SK-N-MC (cell line): ENCODE data around the gene DEPDC1B.
"Not testable (repeated sequence)": the region's sequence is repeated elsewhere in the genome, so short reads cannot be mapped to it uniquely, and the experiment has no call there.

Experiments used
- DNase-seq: peaks from one replicate; pipeline ENCODE4 v3.0.0-alpha.2; 2011; ENCODE audit warnings: low read depth, low spot score
- H3K27ac ChIP-seq: fragments of 200-600 bp; sonication (generic); 2 replicates; pipeline ENCODE4 v1.5.1; 2016; ENCODE audit warnings: mixed run types
- H3K36me3 ChIP-seq: fragments of 200-600 bp; sonication (generic); 2 replicates; pipeline ENCODE4 v1.6.1; 2017; ENCODE audit warnings: antibody characterized with exemption, low read length, mixed read lengths; ENCODE audit not compliant: insufficient read depth
- H3K4me3 ChIP-seq: fragments of 200-600 bp; sonication (generic); 2 replicates; pipeline ENCODE4 v1.5.1; 2016
- H3K9ac ChIP-seq: fragments of 200-600 bp; sonication (generic); 2 replicates; pipeline ENCODE4 v1.8.0; 2017; ENCODE audit warnings: mixed run types, mixed read lengths; ENCODE audit not compliant: insufficient read length
- H3K9me3 ChIP-seq: fragments of 200-600 bp; sonication (generic); 2 replicates; pipeline ENCODE4 v1.6.1; 2017; ENCODE audit warnings: low read depth, mild to moderate bottlenecking, antibody characterized with exemption, low read length, moderate library complexity, mixed read lengths
- EZH2 ChIP-seq: fragments of 200-600 bp; sonication (generic); IDR thresholded peaks from one replicate; pipeline ENCODE4 v1.6.1; 2017; ENCODE audit warnings: antibody characterized with exemption
- FOXP2 ChIP-seq: optimal IDR thresholded peaks from 2 replicates; pipeline ENCODE3; 2011; ENCODE audit warnings: mild to moderate bottlenecking, moderate library complexity; ENCODE audit not compliant: insufficient read depth; ENCODE audit errors: extremely low read length, control extremely low read depth
- POLR2AphosphoS5 ChIP-seq: IDR thresholded peaks from 2 replicates; pipeline ENCODE4 v1.6.1; 2012; ENCODE audit warnings: mild to moderate bottlenecking, low read depth, low read length, borderline replicate concordance

Gene DEPDC1B

DNA sequence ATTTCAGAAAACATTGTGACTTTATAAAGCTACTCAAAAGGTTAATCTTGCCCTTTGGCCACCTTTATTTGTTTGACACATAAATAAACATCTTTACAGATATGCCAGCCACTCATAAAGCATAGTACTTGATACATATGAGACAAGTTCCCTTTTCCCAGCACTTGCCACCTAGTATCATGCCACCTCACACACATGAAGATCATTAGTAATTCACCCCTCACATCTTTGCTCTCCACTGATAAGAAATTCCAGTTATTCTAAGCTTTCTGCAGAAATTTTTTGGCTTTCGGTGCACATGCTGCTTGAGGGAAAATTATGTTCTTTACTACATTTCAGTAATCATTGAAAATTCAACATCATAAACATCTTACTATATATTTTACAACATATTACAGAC is 59.1 kb downstream of the DEPDC1B start:
- no peak for TF ChIP-seq POLR2AphosphoS5
- no peak for TF ChIP-seq FOXP2
- no peak for TF ChIP-seq EZH2
- no peaks in the 10 kb centered on the region for H3K9me3 ChIP-seq
- H3K27ac ChIP-seq, result no peak overlapping the region
- no peak for DNase-seq
- peaks cover 75% of the 10 kb centered on the region for H3K36me3 ChIP-seq
- H3K4me3 ChIP-seq, result no peak overlapping the region
- no peak overlapping the region for H3K9ac ChIP-seq

DNA sequence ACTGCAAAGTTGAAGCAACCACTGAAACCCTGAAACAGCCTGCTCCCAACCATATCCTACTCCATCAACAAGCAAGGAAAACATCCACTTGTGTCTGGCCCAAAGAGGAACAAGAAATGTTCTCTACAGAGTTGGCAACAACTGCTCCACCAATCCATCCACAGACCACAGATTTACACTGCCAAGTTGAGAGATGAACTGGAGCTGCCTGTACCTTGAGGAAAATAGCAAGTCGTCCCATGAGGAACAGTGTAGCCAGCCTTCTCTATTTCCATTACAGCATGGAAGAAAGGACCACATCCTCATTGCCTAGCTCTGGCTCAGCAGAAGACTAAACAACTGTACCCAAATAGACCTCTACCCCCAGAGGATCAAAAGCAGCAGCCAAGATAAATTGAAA is 60.4 kb downstream of the DEPDC1B start:
- Histone ChIP-seq H3K9ac (no peak overlapping the region), H3K27ac (no peak overlapping the region), H3K36me3 (peaks cover 73% of the 10 kb centered on the region), H3K9me3 (no peaks in the 10 kb centered on the region), H3K4me3 (no peak overlapping the region)
- TF ChIP-seq EZH2 (no peak), POLR2AphosphoS5 (no peak), FOXP2 (no peak)
- DNase-seq, result no peak

DNA sequence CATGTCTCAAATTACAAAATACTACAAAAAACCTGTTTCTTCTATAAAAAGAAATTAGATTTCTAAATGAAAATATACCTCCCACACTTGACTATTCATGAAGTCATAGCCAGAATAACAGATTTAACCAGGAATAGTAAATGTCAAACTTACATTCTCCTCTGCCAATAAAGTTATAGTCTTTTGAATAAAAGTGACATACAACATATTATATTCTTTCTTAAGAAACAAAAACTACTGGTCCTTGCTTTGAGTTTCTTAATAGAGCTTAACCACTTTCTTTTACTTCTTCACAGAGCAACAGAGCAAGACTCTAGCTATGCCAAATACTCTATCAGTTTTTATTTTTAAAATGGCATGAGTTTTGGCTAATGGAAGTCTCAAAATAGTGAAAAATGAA is 61.7 kb downstream of the DEPDC1B start:
- DNase-seq, result no peak
- Histone ChIP-seq H3K27ac (no peak overlapping the region), H3K36me3 (peaks cover 64% of the 10 kb centered on the region), H3K9me3 (no peaks in the 10 kb centered on the region), H3K9ac (no peak overlapping the region), H3K4me3 (no peak overlapping the region)
- TF ChIP-seq FOXP2 (no peak), EZH2 (no peak), POLR2AphosphoS5 (no peak)

DNA sequence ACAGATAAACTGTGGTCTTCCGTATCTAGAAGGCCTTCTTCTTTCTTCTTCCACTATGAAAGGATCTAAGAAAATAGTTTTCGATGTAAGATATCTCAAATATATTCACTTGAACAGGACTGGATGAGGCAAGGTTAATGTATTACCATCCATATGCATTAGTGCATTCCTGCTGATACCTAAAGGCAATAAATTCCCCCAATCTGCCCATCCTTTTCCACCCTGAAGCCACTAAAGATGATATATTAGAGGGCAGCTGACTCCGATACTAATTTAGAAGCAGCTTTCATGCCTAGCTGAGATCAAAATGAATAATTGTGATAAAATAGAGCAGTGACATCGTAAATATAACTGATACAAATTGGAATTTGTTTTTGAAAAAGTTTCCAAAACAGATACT is 63.3 kb downstream of the DEPDC1B start:
- Histone ChIP-seq H3K27ac (no peak overlapping the region), H3K4me3 (no peak overlapping the region), H3K36me3 (peaks cover 53% of the 10 kb centered on the region), H3K9ac (no peak overlapping the region), H3K9me3 (no peaks in the 10 kb centered on the region)
- no peak for DNase-seq
- TF ChIP-seq FOXP2 (no peak), EZH2 (no peak), POLR2AphosphoS5 (no peak)

DNA sequence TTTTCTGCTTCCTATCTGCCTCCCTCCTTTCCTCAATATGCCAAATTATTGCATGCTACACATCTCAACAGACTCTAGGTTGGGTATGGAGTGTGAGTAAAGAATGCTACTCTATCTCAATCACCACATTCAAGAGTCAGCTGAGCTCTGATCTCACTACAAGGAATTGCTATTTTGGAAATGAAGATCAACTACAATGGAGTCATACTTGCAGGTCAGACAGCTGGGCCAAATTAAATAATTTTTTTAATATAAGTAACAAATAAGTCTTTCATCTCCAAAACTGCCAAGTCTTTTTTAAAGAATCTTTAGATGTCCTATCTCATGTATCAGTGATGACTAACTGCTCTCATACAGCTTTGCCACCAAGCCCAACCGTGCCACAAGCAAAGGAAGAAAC is 64.0 kb downstream of the DEPDC1B start:
- H3K36me3 ChIP-seq, result peaks cover 58% of the 10 kb centered on the region

DNA sequence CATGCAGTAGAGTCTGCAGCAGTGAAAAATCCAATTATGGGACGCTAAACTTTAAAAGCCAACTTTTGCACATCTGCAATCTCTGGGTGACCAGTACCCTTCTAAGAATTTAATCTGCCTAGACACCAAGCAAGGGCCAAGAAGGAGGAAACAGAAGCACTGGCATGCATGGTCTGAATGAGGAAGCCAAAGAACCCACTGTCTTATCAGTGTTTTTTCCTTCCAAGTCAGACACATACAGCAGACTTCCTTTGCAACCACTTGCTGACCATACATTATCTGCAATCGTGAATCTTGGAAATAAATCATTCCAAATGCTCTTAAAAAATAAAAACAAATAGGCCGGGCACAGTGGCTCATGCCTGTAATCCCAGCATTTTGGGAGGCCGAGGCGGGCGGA is 65.9 kb downstream of the DEPDC1B start:
- Histone ChIP-seq H3K9ac (no peak overlapping the region), H3K27ac (no peak overlapping the region), H3K36me3 (peaks cover 64% of the 10 kb centered on the region), H3K9me3 (no peaks in the 10 kb centered on the region), H3K4me3 (no peak overlapping the region)
- no peak for TF ChIP-seq POLR2AphosphoS5
- no peak for TF ChIP-seq FOXP2
- TF ChIP-seq EZH2, result no peak
- no peak for DNase-seq

More for the DNA sequence above, 64.0 kb downstream of the DEPDC1B start:
- no peaks in the 10 kb centered on the region for H3K9me3 ChIP-seq
- no peak for DNase-seq
- no peak for TF ChIP-seq FOXP2
- TF ChIP-seq EZH2, result no peak
- no peak for TF ChIP-seq POLR2AphosphoS5
- no peak overlapping the region for H3K9ac ChIP-seq
- no peak overlapping the region for H3K27ac ChIP-seq
- no peak overlapping the region for H3K4me3 ChIP-seq

DNA sequence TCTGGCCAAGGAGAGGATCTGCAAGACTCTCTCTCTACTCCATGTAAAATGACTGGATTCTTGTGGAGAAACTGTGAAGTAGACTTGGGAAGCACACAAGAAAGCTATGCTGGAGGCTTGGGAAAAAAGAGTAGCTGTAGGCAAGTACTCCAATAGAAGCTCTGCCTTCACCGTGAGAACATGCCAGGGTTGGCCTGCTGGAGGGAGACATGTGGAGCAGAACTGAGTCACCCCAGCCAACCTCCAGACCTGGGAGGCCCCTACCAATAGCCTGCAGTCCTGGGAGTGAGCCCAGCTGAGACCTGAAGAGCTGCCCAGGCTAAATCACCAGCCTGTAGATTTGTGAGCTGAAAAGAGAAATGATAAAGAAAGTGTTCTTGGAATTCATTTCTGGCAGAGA is 66.6 kb downstream of the DEPDC1B start:
- no peak for DNase-seq
- H3K9me3 ChIP-seq, result no peaks in the 10 kb centered on the region
- H3K4me3 ChIP-seq, result no peak overlapping the region
- no peak overlapping the region for H3K9ac ChIP-seq
- no peak overlapping the region for H3K27ac ChIP-seq
- H3K36me3 ChIP-seq, result peaks cover 57% of the 10 kb centered on the region
- TF ChIP-seq EZH2, result no peak
- no peak for TF ChIP-seq POLR2AphosphoS5
- no peak for TF ChIP-seq FOXP2

DNA sequence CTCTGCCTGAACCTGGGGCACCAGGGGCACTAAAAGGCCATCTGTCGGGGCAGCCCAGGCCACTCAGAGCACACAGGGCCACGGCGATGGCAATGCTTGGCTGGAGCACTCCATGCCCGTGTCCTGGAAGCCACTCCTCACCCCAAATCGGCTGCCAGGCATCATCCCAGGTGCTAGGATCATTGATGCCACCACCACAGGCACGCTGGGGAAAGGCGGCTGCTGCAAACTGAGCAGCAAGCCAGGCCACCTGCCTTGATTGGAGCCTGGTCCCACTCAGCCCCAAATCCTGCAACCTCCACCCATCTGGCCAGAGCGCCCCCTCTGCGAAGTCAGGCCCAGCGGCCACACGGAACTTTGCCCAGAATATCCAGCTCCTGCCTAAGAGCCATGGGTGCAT is 67.8 kb downstream of the DEPDC1B start:
- Histone ChIP-seq H3K27ac (no peak overlapping the region), H3K9ac (no peak overlapping the region), H3K4me3 (no peak overlapping the region), H3K36me3 (peaks cover 48% of the 10 kb centered on the region), H3K9me3 (no peaks in the 10 kb centered on the region)
- DNase-seq, result no peak
- TF ChIP-seq FOXP2 (no peak), POLR2AphosphoS5 (no peak), EZH2 (no peak)

DNA sequence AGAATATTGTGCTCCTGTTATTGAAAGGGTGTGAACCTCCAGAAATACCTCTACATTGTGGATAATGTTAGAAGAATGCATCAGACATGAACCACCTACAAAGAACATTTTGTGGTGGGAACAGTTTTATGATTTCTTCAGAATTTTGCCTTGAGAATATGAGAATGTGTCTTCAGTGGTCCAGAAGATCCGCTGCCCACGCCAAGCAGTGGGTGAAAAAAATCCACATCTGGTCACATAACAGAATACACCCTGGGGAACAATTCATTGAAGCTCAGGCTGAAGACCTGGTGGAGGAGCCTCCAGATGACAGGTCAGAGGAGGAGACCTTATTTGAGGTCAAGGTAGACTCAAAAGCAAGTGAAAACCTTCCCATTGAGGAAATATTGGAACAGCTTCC is 69.1 kb downstream of the DEPDC1B start:
- H3K27ac ChIP-seq, result no peak overlapping the region
- no peaks in the 10 kb centered on the region for H3K9me3 ChIP-seq
- DNase-seq, result no peak
- H3K4me3 ChIP-seq, result no peak overlapping the region
- H3K36me3 ChIP-seq, result peaks cover 42% of the 10 kb centered on the region
- no peak overlapping the region for H3K9ac ChIP-seq
- TF ChIP-seq EZH2 (no peak), POLR2AphosphoS5 (no peak), FOXP2 (no peak)

DNA sequence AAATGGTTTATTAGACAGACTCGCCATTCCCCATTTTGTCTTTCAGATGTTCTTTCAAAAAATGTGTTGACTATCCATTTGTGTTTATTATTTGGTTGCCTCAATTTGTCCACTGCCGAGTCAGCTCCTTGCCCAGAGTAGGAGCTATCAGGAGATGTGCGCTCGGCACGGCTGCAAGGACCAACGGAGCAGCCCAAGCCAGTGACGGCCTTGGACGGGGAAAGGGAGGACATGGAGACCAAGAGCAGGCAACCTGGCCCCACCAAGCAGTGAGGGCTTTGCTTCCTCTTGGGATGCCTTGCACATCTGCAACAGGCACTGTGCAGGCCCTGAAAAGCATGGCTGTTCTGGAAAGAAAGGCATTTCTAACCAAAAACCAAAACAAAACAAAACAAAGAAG is 69.8 kb downstream of the DEPDC1B start:
- Histone ChIP-seq H3K9ac (no peak overlapping the region), H3K9me3 (no peaks in the 10 kb centered on the region), H3K4me3 (no peak overlapping the region), H3K36me3 (peaks cover 40% of the 10 kb centered on the region), H3K27ac (no peak overlapping the region)
- no peak for DNase-seq
- no peak for TF ChIP-seq POLR2AphosphoS5
- no peak for TF ChIP-seq FOXP2
- no peak for TF ChIP-seq EZH2

DNA sequence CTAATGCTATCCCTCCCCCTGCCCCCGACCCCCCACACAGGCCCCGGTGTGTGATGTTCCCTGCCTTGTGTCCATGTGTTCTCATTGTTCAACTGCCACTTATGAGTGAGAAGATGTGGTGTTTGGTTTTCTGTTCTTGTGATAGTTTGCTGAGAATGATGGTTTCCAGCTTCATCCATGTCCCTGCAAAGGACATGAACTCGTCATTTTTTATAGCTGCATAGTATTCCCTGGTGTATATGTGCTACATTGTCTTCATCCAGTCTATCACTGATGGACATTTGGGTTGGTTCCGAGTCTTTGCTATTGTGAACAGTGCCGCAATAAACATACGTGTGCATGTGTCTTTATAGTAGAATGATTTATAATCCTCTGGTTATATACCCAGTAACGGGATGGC is 75.1 kb downstream of the DEPDC1B start:
- H3K9me3 ChIP-seq, H3K4me3 ChIP-seq, H3K27ac ChIP-seq, H3K9ac ChIP-seq, DNase-seq: not testable (repeated sequence)
- H3K36me3 ChIP-seq, result peaks cover 13% of the 10 kb centered on the region

DNA sequence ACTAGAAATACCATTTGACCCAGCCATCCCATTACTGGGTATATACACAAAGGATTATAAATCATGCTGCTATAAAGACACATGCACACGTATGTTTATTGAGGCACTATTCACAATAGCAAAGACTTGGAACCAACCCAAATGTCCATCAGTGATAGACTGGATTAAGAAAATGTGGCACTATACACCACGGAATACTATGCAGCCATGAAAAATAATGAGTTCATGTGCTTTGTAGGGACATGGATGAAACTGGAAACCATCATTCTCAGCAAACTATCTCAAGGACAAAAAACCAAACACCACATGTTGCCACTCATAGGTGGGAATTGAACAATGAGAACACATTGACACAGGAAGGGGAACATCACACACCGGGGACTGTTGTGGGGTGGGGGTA is 79.2 kb downstream of the DEPDC1B start:
- not testable (repeated sequence) for H3K9me3 ChIP-seq, DNase-seq, H3K4me3 ChIP-seq, H3K36me3 ChIP-seq, H3K27ac ChIP-seq, H3K9ac ChIP-seq
